ENCODE measurements around the gene ARHGAP21.
"Not testable (repeated sequence)": the region's sequence is repeated elsewhere in the genome, so short reads cannot be mapped to it uniquely, and the experiment has no call there.

The ARHGAP21 gene

GRCh38 chr10:24621035-24621795, 102.5 kb downstream of the ARHGAP21 start:
- not testable (repeated sequence) for DNase-seq

- DNase-seq, result not testable (repeated sequence)
Measured at GRCh38 chr10:24619994-24620310, 103.7 kb downstream of the ARHGAP21 start.

GRCh38 chr10:24619291-24619993, 104.2 kb downstream of the ARHGAP21 start:
- DNase-seq, result not testable (repeated sequence)

- no peak for DNase-seq
Measured at GRCh38 chr10:24618401-24618800, 105.3 kb downstream of the ARHGAP21 start.

- DNase-seq, result peak; percentile 48
Measured at GRCh38 chr10:24617771-24618396, 105.8 kb downstream of the ARHGAP21 start.

GRCh38 chr10:24616536-24616935, 107.2 kb downstream of the ARHGAP21 start:
- no peak for DNase-seq

DNA sequence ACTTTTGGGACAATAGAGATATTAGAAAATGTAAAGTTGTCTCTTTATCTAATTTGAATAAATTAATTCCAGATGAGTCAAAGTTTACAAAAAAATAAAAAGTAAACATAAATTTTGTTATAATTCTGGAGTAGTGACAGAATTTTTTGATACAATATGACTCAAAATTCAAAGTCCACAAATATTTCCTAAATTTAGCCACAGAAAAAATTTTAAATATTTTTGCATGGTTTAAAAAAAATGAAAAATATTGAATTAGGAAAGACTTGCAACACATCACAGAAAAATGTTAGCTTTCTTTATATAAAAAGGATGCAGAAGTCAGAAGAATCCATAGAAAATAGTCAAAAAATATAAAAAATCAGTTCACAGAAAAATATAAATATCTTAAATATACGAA, 117.7 kb downstream of the ARHGAP21 start:
- no peak for DNase-seq

- DNase-seq, result no peak
Measured at GRCh38 chr10:24605141-24605540, 118.5 kb downstream of the ARHGAP21 start.

GRCh38 chr10:24603333-24603732, 120.4 kb downstream of the ARHGAP21 start:
- DNase-seq, result peak; percentile 75

DNA sequence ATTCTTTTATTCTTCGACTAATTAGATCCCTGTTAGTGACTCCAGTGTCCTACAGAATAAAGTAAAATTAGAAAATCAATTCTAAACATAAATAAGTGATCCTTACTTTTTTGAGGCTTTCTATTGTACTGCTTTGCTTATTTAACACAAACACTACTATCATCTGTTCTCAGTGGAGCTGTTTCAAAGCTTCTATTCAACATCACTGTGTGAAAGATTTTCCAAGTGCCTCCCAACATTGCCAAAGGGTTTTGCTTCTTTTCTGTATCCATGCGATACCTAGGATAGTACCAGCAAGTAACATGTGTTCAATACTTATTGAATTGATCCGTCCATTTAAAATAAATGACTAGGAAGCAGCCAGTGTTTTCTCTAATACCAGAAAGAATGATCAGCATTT, 125.7 kb downstream of the ARHGAP21 start:
- no peak for DNase-seq

- DNase-seq, result no peak
Measured at GRCh38 chr10:24597426-24597825, 126.3 kb downstream of the ARHGAP21 start.

DNA sequence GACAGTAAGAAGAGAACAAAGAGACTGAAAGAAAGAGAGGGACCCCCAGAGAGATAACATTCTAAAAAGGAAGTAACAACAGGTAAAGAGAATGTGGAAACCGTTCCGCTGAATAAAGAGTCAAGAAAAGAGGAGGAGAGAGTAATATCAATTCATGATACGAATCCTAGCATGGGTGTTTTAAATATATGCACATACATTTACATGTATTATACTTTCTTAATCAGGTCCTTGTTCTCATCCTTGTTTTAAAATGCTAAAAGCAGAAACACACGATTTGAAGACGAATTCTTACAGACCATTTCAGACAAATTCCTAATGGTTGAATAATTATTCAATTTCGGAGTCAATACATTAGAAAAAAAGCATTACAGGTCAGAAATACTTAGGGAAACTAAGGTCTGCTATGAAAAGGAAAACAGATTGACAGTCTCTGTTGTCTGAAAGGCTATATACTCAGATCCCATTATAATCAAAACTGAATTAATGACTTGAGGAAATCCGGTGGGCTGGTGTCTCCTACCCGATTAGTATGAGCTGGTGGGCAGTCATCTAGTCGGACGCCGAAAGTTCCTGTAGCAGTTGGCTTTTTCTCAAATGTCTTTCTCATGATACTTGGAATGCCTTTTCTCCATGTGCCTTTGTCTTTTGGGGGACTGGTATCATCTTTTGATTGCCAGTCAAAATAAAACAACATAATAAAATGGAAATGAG, 127.3 kb downstream of the ARHGAP21 start:
- no peak for DNase-seq

- DNase-seq, result no peak
Measured at GRCh38 chr10:24590697-24591457, 132.8 kb downstream of the ARHGAP21 start.

DNA sequence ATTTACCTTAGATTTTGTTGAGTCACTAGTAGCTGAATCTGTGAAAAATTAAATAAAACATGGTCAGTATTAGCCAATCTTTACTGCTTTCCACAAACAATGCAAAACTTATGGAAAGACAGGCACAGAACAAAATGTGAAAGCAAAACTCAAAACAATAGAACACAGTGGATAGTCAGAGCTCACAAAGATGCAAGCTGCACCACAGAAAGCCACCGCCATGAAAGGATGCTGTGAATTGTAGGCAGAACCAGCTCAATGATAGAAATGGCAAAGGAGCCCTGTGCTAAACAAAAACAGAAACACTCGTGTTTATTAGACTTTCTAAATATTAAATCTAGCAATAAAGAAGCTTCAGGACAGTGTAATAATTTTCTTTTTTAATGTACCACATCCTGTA, 134.4 kb downstream of the ARHGAP21 start:
- no peak for DNase-seq

DNA sequence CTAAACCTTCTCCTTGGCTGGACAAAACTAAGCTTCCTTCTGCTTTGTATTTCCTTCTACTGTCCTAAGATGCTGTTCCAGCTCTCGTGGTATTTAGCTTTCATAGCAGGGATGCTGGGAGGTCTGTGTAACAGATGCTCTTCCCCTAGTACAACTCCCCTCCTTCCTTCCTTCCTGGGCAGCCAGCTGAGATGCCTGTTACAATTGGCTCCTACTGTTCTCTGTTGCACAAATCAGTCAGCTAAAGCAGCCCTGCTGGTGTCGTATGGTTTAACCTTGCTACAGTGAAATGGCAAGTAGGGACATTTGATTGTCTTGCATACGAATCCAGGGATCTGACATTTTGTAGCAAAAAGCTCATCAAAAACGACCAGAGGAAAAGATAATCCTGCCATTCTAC, 143.8 kb downstream of the ARHGAP21 start:
- no peak for DNase-seq

- DNase-seq, result no peak
Measured at GRCh38 chr10:24579448-24579847, 144.2 kb downstream of the ARHGAP21 start.

DNA sequence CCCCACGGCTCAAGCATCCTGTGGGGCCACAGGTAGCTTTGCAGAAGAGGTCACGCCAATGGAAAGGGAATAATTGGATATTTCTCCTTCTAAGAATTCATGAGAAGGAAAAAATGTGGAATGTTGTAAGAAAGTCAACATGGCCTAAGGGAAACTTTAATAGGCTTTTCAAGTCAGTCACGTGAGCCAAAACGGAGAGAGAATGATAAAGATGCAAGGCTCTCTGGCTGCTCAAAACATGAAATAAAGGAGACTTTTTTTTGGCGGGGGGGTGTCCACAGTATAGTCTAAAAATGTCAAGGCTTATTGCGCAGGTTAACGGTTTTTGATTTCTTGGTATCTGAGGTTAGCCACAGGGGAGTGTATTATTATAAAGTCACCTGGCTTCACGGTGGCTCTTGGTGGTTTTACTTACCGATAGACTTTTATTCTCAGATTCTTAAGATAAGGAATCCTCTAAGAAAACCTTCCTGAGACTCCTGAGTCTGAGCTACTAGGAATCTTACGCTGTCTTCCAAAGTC, 148.1 kb downstream of the ARHGAP21 start:
- DNase-seq, result no peak

DNA sequence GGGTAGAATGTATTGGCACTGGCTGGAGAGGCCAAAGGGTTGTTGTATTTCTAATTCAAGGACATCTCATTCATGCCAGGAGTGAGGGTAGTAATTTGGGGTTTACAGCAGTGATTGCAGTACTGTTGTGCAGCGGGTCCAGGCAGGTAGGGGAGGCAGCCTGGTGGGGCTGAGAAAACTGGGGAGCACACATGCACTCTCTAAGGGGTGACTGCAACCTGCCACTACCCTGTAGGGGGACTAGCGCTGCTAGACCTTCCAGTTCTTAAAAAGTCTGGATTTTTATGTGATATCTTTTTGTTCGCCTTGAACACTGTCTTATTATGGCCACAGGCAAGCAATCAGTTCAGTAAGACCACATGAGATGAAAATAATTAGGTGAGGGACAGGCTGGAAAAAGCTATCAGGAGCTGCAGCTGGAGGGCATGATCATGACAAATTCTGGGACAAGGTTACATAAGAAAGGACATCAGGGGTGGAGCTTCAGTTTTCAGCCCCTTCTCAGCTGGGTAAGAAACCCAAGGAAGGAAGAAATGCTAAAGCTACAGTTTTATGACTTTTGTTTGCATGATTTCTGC, 149.0 kb downstream of the ARHGAP21 start:
- no peak for DNase-seq

GRCh38 chr10:24574161-24574560, 149.5 kb downstream of the ARHGAP21 start:
- DNase-seq, result no peak

DNA sequence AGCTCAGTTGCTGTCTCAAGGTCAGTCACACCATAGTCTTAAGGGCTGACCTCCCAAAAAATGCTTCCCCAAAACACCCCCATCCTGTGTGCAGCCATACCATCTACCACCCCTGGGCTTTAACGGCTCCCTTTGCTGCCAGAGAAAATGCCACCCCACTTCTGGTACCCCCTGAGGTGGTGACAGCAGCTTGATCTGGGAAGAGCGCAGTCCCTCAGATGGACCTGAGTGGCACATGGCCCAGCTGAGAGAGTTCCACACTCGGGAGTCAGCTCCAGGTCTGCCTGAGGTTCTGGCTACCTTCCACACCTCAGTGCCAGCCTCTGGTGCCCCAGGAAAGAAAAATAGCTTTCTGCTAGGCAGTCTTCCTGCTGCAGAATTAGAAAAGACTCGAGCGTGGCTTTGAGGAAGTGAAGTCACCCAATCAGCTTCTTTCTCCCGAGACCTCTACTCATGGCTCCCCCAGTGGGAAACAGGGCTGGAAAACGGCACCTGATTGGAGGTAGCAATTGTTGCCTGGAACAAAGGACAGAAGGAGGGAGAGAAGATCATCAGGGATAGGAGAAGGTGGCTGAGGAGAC, 151.7 kb downstream of the ARHGAP21 start:
- DNase-seq, result no peak

DNA sequence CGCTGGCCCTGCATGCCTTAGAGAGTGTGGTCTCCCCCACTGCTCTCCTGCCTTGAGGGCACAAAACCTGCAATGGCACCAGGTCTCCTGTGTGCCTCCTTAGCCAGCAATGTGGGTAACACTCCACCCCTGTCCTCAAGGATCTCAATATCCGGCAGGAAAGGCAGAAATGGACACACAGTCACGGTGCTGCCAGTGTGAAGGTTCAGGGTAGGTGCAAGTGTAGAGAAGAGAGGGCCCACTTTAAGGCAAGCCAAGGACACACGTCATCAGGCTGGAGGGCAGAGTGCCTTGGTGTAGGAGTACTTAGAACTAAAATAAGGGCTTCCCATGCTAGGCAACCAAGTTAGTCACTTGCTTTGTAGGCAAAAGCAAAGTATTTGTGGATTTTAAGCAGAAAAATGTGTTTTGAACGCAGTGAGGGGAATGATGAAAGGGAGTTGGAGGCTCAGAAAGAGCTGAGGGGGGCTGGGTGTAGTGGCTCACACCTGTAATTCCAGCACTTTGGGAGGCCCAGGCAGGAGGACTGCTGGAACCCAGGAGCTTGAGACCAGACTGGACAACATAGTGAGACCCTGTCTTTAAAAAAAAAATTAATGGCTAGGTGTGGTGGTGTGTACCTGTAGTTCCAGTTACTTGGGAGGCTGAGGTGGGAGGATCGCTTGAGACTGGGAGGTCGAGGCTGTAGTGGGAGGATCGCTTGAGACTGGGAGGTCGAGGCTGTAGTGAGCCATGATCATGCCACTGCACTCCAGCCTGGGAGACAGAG, 152.8 kb downstream of the ARHGAP21 start:
- no peak for DNase-seq
